Bronchial smooth muscle cell (primary cell): Measurements from ENCODE around the gene UBTD2. TPM values are rescaled to one million over a fixed set of nuclear protein-coding genes. Genes with fewer than 3 reads are reported as not detected.

Source experiments
- total RNA-seq: library from RNA; depleted of rRNA; stranded (reverse); fragments of >200 nt; gene quantifications from 2 replicates; pipeline ENCODE4 v1.2.1, GENCODE V29; 2014

UBTD2 gene
- 17.1 and 20.8 TPM in 2 replicates for total RNA-seq

GRCh38 chr5:172283020-172283861 lies at the start of gene UBTD2:
Gene UBTD2 (minus strand): TSS chr5:172283764. CDS start chr5:172283665, 99 bp downstream.

DNA sequence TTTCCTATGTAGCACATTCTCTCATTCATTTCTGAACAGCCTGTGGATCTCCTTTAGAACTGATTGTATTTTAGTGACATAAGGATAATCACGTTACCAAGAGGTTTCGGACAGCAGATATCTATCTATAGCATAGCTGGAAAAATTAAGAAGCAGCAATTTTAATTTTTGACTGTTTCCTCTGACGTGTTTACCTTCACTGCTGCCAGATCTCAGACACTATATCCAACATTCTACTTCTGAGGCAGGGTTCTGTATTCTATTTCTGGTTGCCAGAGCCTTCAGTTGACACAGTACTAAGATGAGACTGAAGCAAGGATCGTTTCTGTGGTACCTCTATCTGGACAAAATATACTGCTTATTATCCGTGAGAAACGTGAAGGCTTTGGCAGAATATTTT lies 89.7 kb downstream of the UBTD2 start, which contains the start of gene EFCAB9:
EFCAB9 (plus strand) TSS at position 301 of the 400 bp plus-strand sequence; CDS start at position 302, 1 bp downstream.

GRCh38 chr5:172188033-172188892 lies 95.3 kb downstream of the UBTD2 start, which contains the start of gene STK10:
Gene STK10 (minus strand): TSS chr5:172188224. CDS start chr5:172188042, 182 bp downstream.

Other genes with a start within 250 kb of the UBTD2 start
- 16.8 and 18.4 TPM in 2 replicates for gene STK10, start 95.5 kb downstream of the UBTD2 start, total RNA-seq
- 0.16 TPM in 1 of 2 replicates, not detected in the other for gene EFCAB9, start 89.6 kb downstream of the UBTD2 start, total RNA-seq
- gene SH3PXD2B, start 170.8 kb upstream of the UBTD2 start, total RNA-seq: 14.5 and 23.7 TPM in 2 replicates